Occipital lobe (tissue), 2 donors: ENCODE measurements around the gene DCPS. TPM values are rescaled to one million over a fixed set of nuclear protein-coding genes. Genes with fewer than 3 reads are reported as not detected.
A peak's percentile ranks its signal among the peaks of the same experiment; 100 is the strongest.
"Not testable (repeated sequence)": the region's sequence is repeated elsewhere in the genome, so short reads cannot be mapped to it uniquely, and the experiment has no call there.

Experiments used
- DNase-seq: peaks from one replicate; lab custom pipeline; 2025; lab: John Stamatoyannopoulos, UW
- total RNA-seq: library from RNA; depleted of rRNA; stranded (reverse); fragments of >200 nt; gene quantifications from one replicate; pipeline ENCODE4 v1.2.3, GENCODE V29; 2014

The DCPS gene
- 3.7 TPM for total RNA-seq

GRCh38 chr11:126303623-126304456 is at the start of gene DCPS:
TSS of gene DCPS (plus strand) at chr11:126304060. CDS start at chr11:126304081, 21 bp downstream.
- DNase-seq, result peak; percentile 84

GRCh38 chr11:126254819-126255218 is 49.0 kb upstream of the DCPS start:
- no peak for DNase-seq

GRCh38 chr11:126255507-126255906 is 48.4 kb upstream of the DCPS start:
- not testable (repeated sequence) for DNase-seq

GRCh38 chr11:126256216-126256615 is 47.6 kb upstream of the DCPS start:
- DNase-seq, result no peak

- no peak for DNase-seq
These were observed 46.7 kb upstream of the DCPS start for GRCh38 chr11:126257144-126257543.

- no peak for DNase-seq
These were observed 46.1 kb upstream of the DCPS start for GRCh38 chr11:126257764-126258163.

- DNase-seq, result no peak
These were observed 41.6 kb upstream of the DCPS start for GRCh38 chr11:126262216-126262615.

GRCh38 chr11:126263489-126263888 is 40.4 kb upstream of the DCPS start:
- DNase-seq, result no peak

GRCh38 chr11:126265811-126266210 is 38.0 kb upstream of the DCPS start:
- no peak for DNase-seq

- DNase-seq, result no peak
These were observed 36.2 kb upstream of the DCPS start for GRCh38 chr11:126267650-126268049.

GRCh38 chr11:126268361-126268707 is 35.5 kb upstream of the DCPS start:
- DNase-seq, result no peak

GRCh38 chr11:126268708-126269579 is 34.9 kb upstream of the DCPS start, which contains the start of the genes FOXRED1 and SRPRA:
TSS of gene FOXRED1 (plus strand) at chr11:126269154. CDS start at chr11:126269207, 53 bp downstream.
TSS of gene SRPRA (minus strand) at chr11:126268895. CDS start at chr11:126268804, 91 bp downstream.
- peak; percentile 99 for DNase-seq

- no peak for DNase-seq
These were observed 26.5 kb upstream of the DCPS start for GRCh38 chr11:126277322-126277721.

GRCh38 chr11:126277780-126278179 is 26.1 kb upstream of the DCPS start:
- DNase-seq, result no peak

GRCh38 chr11:126279191-126279590 is 24.7 kb upstream of the DCPS start:
- no peak for DNase-seq

GRCh38 chr11:126280595-126280994 is 23.3 kb upstream of the DCPS start:
- no peak for DNase-seq

- no peak for DNase-seq
These were observed 22.6 kb upstream of the DCPS start for GRCh38 chr11:126281245-126281644.

- DNase-seq, result no peak
These were observed 22.1 kb upstream of the DCPS start for GRCh38 chr11:126281666-126282175.

- DNase-seq, result peak; percentile 34
These were observed 21.5 kb upstream of the DCPS start for GRCh38 chr11:126282361-126282735.

- peak; percentile 30 for DNase-seq
These were observed 20.9 kb upstream of the DCPS start, which contains the start of gene TIRAP for GRCh38 chr11:126282736-126283591. TSS of gene TIRAP (plus strand) at chr11:126283093. CDS start at chr11:126290895, 7,802 bp downstream.

GRCh38 chr11:126284829-126285228 is 19.0 kb upstream of the DCPS start:
- peak; percentile 49 for DNase-seq
